OCI-LY7 (cell line): ENCODE results near the gene IGSF9. TPM values are rescaled to one million over a fixed set of nuclear protein-coding genes. Genes with fewer than 3 reads are reported as not detected.

Experiments used
- Bru-seq: library from RNA; stranded (reverse); fragments of 400-500 nt; gene quantifications from one replicate; lab custom pipeline; 2021; lab: Mats Ljungman, UMichigan
- BruChase-seq, 2 experiments: library from RNA; stranded (reverse); fragments of 400-500 nt; gene quantifications; one replicate each; lab custom pipeline; 2021; lab: Mats Ljungman, UMichigan
- BruUV-seq: library from RNA; stranded (reverse); fragments of 400-500 nt; replicated peaks from 2 replicates; lab custom pipeline; 2021; lab: Mats Ljungman, UMichigan
- CTCF ChIA-PET: fragments of 300-600 bp; sonication (Branson Sonifier 250); formaldehyde crosslinking; loops from one replicate; lab custom pipeline; 2022; ENCODE audit warnings: antibody characterized with exemption; ENCODE audit not compliant: unreplicated experiment; lab: Charles Lee
- POLR2A ChIA-PET: fragments of 300-600 bp; sonication (Branson Sonifier 250); formaldehyde crosslinking; loops from one replicate; lab custom pipeline; 2022; ENCODE audit warnings: antibody characterized with exemption; lab: Charles Lee
- DNase-seq: peaks from one replicate; pipeline ENCODE4 v3.0.0-alpha.2; 2015; ENCODE audit warnings: low spot score
- H2AFZ ChIP-seq: fragments of 200-600 bp; sonication (generic), shearing (Covaris generic); 2 replicates; pipeline ENCODE4 v1.6.1; 2014; ENCODE audit warnings: mild to moderate bottlenecking, antibody characterized with exemption, low read length, moderate library complexity
- H3K27ac ChIP-seq: fragments of 200-600 bp; sonication (generic); 2 replicates; pipeline ENCODE4 v1.5.1; 2014; ENCODE audit warnings: mixed run types, low read depth, mild to moderate bottlenecking, moderate library complexity, low read length, inconsistent platforms; ENCODE audit not compliant: poor library complexity, severe bottlenecking
- H3K36me3 ChIP-seq: fragments of 200-600 bp; sonication (generic); 2 replicates; pipeline ENCODE4 v1.6.1; 2014; ENCODE audit warnings: mild to moderate bottlenecking, antibody characterized with exemption, low read length, moderate library complexity, mixed read lengths; ENCODE audit not compliant: insufficient read depth
- H3K4me1 ChIP-seq: fragments of 200-600 bp; sonication (generic); 2 replicates; pipeline ENCODE4 v1.5.1; 2014; ENCODE audit warnings: mild to moderate bottlenecking, low read length; ENCODE audit not compliant: insufficient read depth, poor library complexity, severe bottlenecking
- H3K4me2 ChIP-seq: fragments of 200-600 bp; sonication (generic); 2 replicates; pipeline ENCODE4 v1.6.1; 2014; ENCODE audit warnings: mild to moderate bottlenecking, low read length
- H3K4me3 ChIP-seq: fragments of 200-600 bp; sonication (generic); 2 replicates; pipeline ENCODE4 v1.5.1; 2014; ENCODE audit warnings: mild to moderate bottlenecking, low read depth, low read length; ENCODE audit not compliant: poor library complexity, severe bottlenecking
- H3K79me2 ChIP-seq: fragments of 200-600 bp; sonication (generic); 2 replicates; pipeline ENCODE4 v1.6.1; 2016; ENCODE audit warnings: low read depth, mild to moderate bottlenecking, low read length, moderate library complexity, mixed read lengths; ENCODE audit not compliant: insufficient read depth
- H3K9me2 ChIP-seq: fragments of 200-600 bp; sonication (generic); 2 replicates; pipeline ENCODE4 v1.6.1; 2016; ENCODE audit warnings: mild to moderate bottlenecking, low read length, mixed read lengths; ENCODE audit not compliant: insufficient read depth
- H3K9me3 ChIP-seq: fragments of 200-600 bp; sonication (generic); 2 replicates; pipeline ENCODE4 v1.6.1; 2014; ENCODE audit warnings: mild to moderate bottlenecking, mixed run types, low read length, mixed read lengths
- H4K20me1 ChIP-seq: fragments of 200-600 bp; sonication (generic); 2 replicates; pipeline ENCODE4 v1.6.1; 2014; ENCODE audit warnings: mild to moderate bottlenecking, antibody characterized with exemption, low read length, moderate library complexity, mixed read lengths; ENCODE audit not compliant: insufficient read depth
- EZH2phosphoT487 ChIP-seq: fragments of 200-600 bp; sonication (generic); IDR thresholded peaks from 2 replicates; pipeline ENCODE4 v1.6.1; 2018; ENCODE audit warnings: low read depth, borderline replicate concordance, mild to moderate bottlenecking, mixed run types, antibody characterized with exemption, low read length, moderate library complexity, mixed read lengths
- intact Hi-C: fragments of 100-400 bp; cut with micrococcal nuclease; formaldehyde crosslinking; loops from one replicate; pipeline ENCODE4 v1.10.0; 2022; ENCODE audit not compliant: unreplicated experiment
- long read RNA-seq: library from polyadenylated mRNA; stranded (forward); transcript quantifications from one replicate; pipeline ENCODE4 v2.0.0, GENCODE V29; 2022
- total RNA-seq, 2 experiments: library from RNA; depleted of rRNA in 1 of 2; stranded (reverse); fragments of >200 nt in 1 of 2; shearing (Covaris generic) in 1 of 2; gene quantifications; 2 replicates each; pipeline ENCODE4 v1.2.3, GENCODE V29; 2014 to 2022
- TF ChIP-seq, protein P1 (sequence below): fragments of 200-600 bp; sonication (generic); conservative IDR thresholded peaks from 2 replicates; pipeline ENCODE4 v1.5.1; 2014; ENCODE audit warnings: mild to moderate bottlenecking, antibody characterized with exemption, low read length, moderate library complexity, mixed read lengths

IGSF9 gene, protein sequence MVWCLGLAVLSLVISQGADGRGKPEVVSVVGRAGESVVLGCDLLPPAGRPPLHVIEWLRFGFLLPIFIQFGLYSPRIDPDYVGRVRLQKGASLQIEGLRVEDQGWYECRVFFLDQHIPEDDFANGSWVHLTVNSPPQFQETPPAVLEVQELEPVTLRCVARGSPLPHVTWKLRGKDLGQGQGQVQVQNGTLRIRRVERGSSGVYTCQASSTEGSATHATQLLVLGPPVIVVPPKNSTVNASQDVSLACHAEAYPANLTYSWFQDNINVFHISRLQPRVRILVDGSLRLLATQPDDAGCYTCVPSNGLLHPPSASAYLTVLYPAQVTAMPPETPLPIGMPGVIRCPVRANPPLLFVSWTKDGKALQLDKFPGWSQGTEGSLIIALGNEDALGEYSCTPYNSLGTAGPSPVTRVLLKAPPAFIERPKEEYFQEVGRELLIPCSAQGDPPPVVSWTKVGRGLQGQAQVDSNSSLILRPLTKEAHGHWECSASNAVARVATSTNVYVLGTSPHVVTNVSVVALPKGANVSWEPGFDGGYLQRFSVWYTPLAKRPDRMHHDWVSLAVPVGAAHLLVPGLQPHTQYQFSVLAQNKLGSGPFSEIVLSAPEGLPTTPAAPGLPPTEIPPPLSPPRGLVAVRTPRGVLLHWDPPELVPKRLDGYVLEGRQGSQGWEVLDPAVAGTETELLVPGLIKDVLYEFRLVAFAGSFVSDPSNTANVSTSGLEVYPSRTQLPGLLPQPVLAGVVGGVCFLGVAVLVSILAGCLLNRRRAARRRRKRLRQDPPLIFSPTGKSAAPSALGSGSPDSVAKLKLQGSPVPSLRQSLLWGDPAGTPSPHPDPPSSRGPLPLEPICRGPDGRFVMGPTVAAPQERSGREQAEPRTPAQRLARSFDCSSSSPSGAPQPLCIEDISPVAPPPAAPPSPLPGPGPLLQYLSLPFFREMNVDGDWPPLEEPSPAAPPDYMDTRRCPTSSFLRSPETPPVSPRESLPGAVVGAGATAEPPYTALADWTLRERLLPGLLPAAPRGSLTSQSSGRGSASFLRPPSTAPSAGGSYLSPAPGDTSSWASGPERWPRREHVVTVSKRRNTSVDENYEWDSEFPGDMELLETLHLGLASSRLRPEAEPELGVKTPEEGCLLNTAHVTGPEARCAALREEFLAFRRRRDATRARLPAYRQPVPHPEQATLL
- total RNA-seq (2014; rRNA removed; shearing (Covaris generic)) (not detected in 2 replicates), total RNA-seq (2022) (not detected in 2 replicates), Bru-seq, nascent RNA (percentile 7 among the genes with signal in this experiment), BruChase-seq, experiment 1, labeled RNA remaining after a 6-hour chase (not detected), BruChase-seq, experiment 2, labeled RNA remaining after a 2-hour chase (percentile 14 among the genes with signal in this experiment)
- long read RNA-seq: 0 reads

DNA sequence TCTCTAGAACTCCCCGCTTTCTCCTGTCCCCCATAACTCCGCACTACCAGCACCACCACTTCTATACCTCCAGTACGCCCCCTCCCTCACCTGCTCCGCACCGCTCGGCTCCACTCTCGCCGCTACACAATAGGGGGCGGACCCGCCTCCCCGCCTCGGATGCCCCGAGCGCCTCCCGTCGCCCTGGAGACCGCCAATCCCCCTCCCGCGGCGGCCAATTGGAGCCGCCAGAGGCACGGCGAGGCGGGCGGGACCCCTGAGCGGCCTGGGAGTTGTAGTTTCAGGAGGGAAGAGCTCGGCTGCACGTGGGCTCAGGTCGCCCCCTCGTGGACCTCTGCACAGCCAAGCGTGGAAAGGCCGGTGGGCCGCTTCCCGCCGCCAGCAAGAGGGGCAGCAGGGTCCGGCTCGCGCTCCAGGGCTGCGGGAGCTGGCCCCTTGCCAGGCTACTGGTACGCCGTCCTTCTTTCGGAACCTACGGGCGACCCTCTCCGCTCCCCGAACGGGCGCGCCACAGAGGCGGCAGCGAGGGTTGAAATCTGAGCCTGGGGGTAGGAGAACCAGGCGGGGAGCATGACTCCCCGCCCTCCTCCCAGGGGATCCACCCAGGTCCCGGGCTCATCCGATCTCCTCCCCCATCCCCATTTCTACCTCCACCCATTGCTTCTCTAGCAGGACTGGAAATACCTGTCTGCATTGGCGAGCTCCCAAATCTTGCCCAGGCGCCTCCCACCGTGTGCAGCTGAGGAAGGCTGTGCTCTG, at the start of gene IGSF9:
Gene IGSF9, minus strand, starts transcription at position 131 of the 759 bp plus-strand sequence. CDS start 2,159 bp downstream, outside the sequence.
- CTCF ChIA-PET: no interaction called here
- POLR2A ChIA-PET: interaction anchor here (1.1 kb wide), 1 partner anchor 34 kb away, joined by 3 read pairs; no protein-coding TSS in a partner anchor
- intact Hi-C loops: no loop called here
- TF ChIP-seq, protein P1, sequence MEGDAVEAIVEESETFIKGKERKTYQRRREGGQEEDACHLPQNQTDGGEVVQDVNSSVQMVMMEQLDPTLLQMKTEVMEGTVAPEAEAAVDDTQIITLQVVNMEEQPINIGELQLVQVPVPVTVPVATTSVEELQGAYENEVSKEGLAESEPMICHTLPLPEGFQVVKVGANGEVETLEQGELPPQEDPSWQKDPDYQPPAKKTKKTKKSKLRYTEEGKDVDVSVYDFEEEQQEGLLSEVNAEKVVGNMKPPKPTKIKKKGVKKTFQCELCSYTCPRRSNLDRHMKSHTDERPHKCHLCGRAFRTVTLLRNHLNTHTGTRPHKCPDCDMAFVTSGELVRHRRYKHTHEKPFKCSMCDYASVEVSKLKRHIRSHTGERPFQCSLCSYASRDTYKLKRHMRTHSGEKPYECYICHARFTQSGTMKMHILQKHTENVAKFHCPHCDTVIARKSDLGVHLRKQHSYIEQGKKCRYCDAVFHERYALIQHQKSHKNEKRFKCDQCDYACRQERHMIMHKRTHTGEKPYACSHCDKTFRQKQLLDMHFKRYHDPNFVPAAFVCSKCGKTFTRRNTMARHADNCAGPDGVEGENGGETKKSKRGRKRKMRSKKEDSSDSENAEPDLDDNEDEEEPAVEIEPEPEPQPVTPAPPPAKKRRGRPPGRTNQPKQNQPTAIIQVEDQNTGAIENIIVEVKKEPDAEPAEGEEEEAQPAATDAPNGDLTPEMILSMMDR: peak; percentile 49
- TF ChIP-seq EZH2phosphoT487: no peak
- H3K4me3 ChIP-seq: no peak within 1 kb of the TSS
- H3K4me1 ChIP-seq: no peaks in the 10 kb centered on the region
- H2AFZ ChIP-seq: no peak within 1 kb of the TSS
- BruUV-seq: no TSS peak
- H3K79me2 ChIP-seq: no peaks in the 10 kb centered on the region
- DNase-seq: peak; percentile 58
- peak within 1 kb of the TSS; percentile 31; the same call in 1 of the 2 replicates for H3K4me2 ChIP-seq
- no peaks in the 10 kb centered on the region for H3K36me3 ChIP-seq
- H3K9me3 ChIP-seq: no peaks in the 10 kb centered on the region
- H3K9me2 ChIP-seq: no peaks in the 10 kb centered on the region
- no peaks in the 10 kb centered on the region; the same call in 1 of the 2 replicates for H4K20me1 ChIP-seq
- no peak within 1 kb of the TSS for H3K27ac ChIP-seq

DNA sequence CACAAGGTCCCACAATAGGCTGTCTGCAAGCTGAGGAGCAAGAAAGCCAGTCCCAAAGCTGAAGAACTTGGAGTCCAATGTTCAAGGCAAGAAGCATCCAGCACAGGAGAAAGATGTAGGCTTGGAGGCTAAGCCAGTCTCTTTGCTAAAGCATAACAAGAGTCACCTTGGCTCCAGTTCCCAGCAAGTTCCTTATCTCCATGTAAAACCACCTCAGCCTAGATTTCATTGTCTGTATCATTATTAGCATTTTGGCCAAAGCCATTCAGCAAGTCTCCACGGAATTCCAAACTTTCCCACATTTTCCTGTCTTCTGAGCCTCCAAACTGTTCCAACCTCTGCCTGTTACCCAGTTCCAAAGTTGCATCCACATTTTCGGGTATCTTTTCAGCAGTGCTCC, 49.5 kb upstream of the IGSF9 start:
- intact Hi-C loops: no loop called here
- POLR2A ChIA-PET: no interaction called here
- Histone ChIP-seq H3K27ac (no peak overlapping the region), H4K20me1 (no peaks in the 10 kb centered on the region), H3K9me3 (no peaks in the 10 kb centered on the region), H3K4me1 (no peaks in the 10 kb centered on the region), H3K9me2 (no peaks in the 10 kb centered on the region), H3K4me2 (no peak overlapping the region), H3K36me3 (no peaks in the 10 kb centered on the region), H2AFZ (no peak overlapping the region), H3K79me2 (no peaks in the 10 kb centered on the region), H3K4me3 (no peak overlapping the region)
- TF ChIP-seq, protein P1: no peak
- no peak for TF ChIP-seq EZH2phosphoT487
- no peak for DNase-seq
- no TSS peak for BruUV-seq
- CTCF ChIA-PET: no interaction called here
